PC-3 (cell line): ENCODE measurements around the gene SNRNP200. TPM values are rescaled to one million over a fixed set of nuclear protein-coding genes. Genes with fewer than 3 reads are reported as not detected.

Experiments used
- ATAC-seq: fragments of 200-7000 bp; cut with Tn5 transposase; 2 replicates; pipeline ENCODE4 v1.9.1; 2020; ENCODE audit warnings: mild to moderate bottlenecking, moderate library complexity
- BruUV-seq: library from RNA; stranded (reverse); fragments of 400-500 nt; replicated peaks from 2 replicates; lab custom pipeline; 2021; lab: Mats Ljungman, UMichigan
- CTCF ChIA-PET: fragments of 300-600 bp; sonication (Branson Sonifier 250); formaldehyde crosslinking; loops from one replicate; lab custom pipeline; 2022; ENCODE audit warnings: antibody characterized with exemption; lab: Charles Lee
- POLR2A ChIA-PET: fragments of 300-600 bp; sonication (Branson Sonifier 250); formaldehyde crosslinking; loops from one replicate; lab custom pipeline; 2022; ENCODE audit warnings: antibody characterized with exemption; ENCODE audit not compliant: unreplicated experiment; lab: Charles Lee
- DNase-seq: peaks from one replicate; pipeline ENCODE4 v3.0.0-alpha.2; 2015
- H2AFZ ChIP-seq: fragments of 300-600 bp; sonication (generic); 2 replicates; pipeline ENCODE4 v1.6.0; 2016; ENCODE audit warnings: antibody characterized with exemption, low read length
- H3F3A ChIP-seq: fragments of 300-600 bp; sonication (generic); one replicate; pipeline ENCODE4 v1.6.0; 2017; ENCODE audit warnings: antibody characterized with exemption, low read length, control low read depth, mild to moderate bottlenecking; ENCODE audit not compliant: unreplicated experiment
- H3K27ac ChIP-seq: fragments of 300-600 bp; sonication (generic); 2 replicates; pipeline ENCODE4 v1.5.1; 2016; ENCODE audit warnings: mild to moderate bottlenecking, low read length
- H3K27me3 ChIP-seq: fragments of 300-600 bp; sonication (generic); 2 replicates; pipeline ENCODE4 v1.6.1; 2016; ENCODE audit warnings: low read length, mixed read lengths
- H3K36me3 ChIP-seq: fragments of 300-600 bp; sonication (generic); 2 replicates; pipeline ENCODE4 v1.6.1; 2016; ENCODE audit warnings: low read depth, mixed run types, low read length, mixed read lengths
- H3K4me1 ChIP-seq: fragments of 300-600 bp; sonication (generic); 2 replicates; pipeline ENCODE4 v1.5.1; 2016; ENCODE audit warnings: low read length; ENCODE audit not compliant: insufficient read depth
- H3K4me2 ChIP-seq: fragments of 300-600 bp; sonication (generic); 2 replicates; pipeline ENCODE4 v1.6.0; 2016; ENCODE audit warnings: low read length
- H3K4me3 ChIP-seq: fragments of 300-600 bp; sonication (generic); 2 replicates; pipeline ENCODE4 v1.5.1; 2016; ENCODE audit warnings: mild to moderate bottlenecking, low read length, mixed read lengths
- H3K79me2 ChIP-seq: fragments of 300-600 bp; sonication (generic); 2 replicates; pipeline ENCODE4 v1.6.1; 2017; ENCODE audit warnings: low read length, mixed read lengths
- H3K9ac ChIP-seq: fragments of 300-600 bp; sonication (generic); 2 replicates; pipeline ENCODE4 v1.6.0; 2016; ENCODE audit warnings: mild to moderate bottlenecking, low read length
- H3K9me2 ChIP-seq: fragments of 300-600 bp; sonication (generic); replicated peaks from 2 replicates; pipeline ENCODE4 v1.6.1; 2016; ENCODE audit warnings: mixed run types, low read length, mixed read lengths
- H3K9me3 ChIP-seq: fragments of 300-600 bp; sonication (generic); 2 replicates; pipeline ENCODE4 v1.6.1; 2016; ENCODE audit warnings: low read length, mixed read lengths
- H4K20me1 ChIP-seq: fragments of 300-600 bp; sonication (generic); 2 replicates; pipeline ENCODE4 v1.6.1; 2016; ENCODE audit warnings: low read length, mixed read lengths
- CTCF ChIP-seq: fragments of 300-600 bp; sonication (generic); conservative IDR thresholded peaks from 2 replicates; pipeline ENCODE4 v1.5.1; 2017; ENCODE audit warnings: antibody characterized with exemption, low read depth, mild to moderate bottlenecking, low read length
- EZH2 ChIP-seq: fragments of 300-600 bp; sonication (generic); IDR thresholded peaks from one replicate; pipeline ENCODE4 v1.6.1; 2017; ENCODE audit warnings: antibody characterized with exemption, mild to moderate bottlenecking, low read length; ENCODE audit not compliant: unreplicated experiment
- EZH2phosphoT487 ChIP-seq: fragments of 300-600 bp; sonication (generic); IDR thresholded peaks from 2 replicates; pipeline ENCODE4 v1.6.1; 2018; ENCODE audit warnings: mild to moderate bottlenecking, antibody characterized with exemption, low read length, borderline replicate concordance
- intact Hi-C: fragments of 100-400 bp; cut with micrococcal nuclease; formaldehyde crosslinking; loops from 2 replicates; pipeline ENCODE4 v1.9.0; 2023
- total RNA-seq: library from RNA; depleted of rRNA; stranded (reverse); fragments of >200 nt; gene quantifications from 2 replicates; pipeline ENCODE4 v1.2.3, GENCODE V29; 2014

The SNRNP200 gene
- total RNA-seq, 1 experiment from 2014 or later, result 77.8 TPM

GRCh38 chr2:96245609-96246390, 59.5 kb downstream of the SNRNP200 start:
- POLR2A ChIA-PET, result no interaction called here
- no peak overlapping the region for H3K27ac ChIP-seq

GRCh38 chr2:96243843-96244242, 61.5 kb downstream of the SNRNP200 start:
- Histone ChIP-seq H3K36me3 (no peaks in the 10 kb centered on the region), H3K9me2 (no peaks in the 10 kb centered on the region), H3K4me2 (no peak overlapping the region), H4K20me1 (no peaks in the 10 kb centered on the region), H3K9ac (no peak overlapping the region), H3K79me2 (no peaks in the 10 kb centered on the region), H3K27ac (no peak overlapping the region), H3K27me3 (no peaks in the 10 kb centered on the region), H3K9me3 (no peaks in the 10 kb centered on the region), H2AFZ (no peak overlapping the region), H3K4me1 (peaks cover 8% of the 10 kb centered on the region; the same call in 1 of the 2 replicates), H3F3A (no peaks in the 10 kb centered on the region), H3K4me3 (no peak overlapping the region)
- BruUV-seq, result no TSS peak
- POLR2A ChIA-PET, result no interaction called here
- no peak for TF ChIP-seq EZH2
- TF ChIP-seq CTCF, result no peak
- no peak for TF ChIP-seq EZH2phosphoT487
- ATAC-seq (no peak), DNase-seq (no peak)
- intact Hi-C loops, result no loop called here
- CTCF ChIA-PET, result no interaction called here

More at GRCh38 chr2:96245609-96246390, 59.5 kb downstream of the SNRNP200 start:
- Histone ChIP-seq H3K9me3 (no peaks in the 10 kb centered on the region), H3K4me1 (peaks cover 8% of the 10 kb centered on the region; the same call in 1 of the 2 replicates), H3K27me3 (no peaks in the 10 kb centered on the region), H3K9me2 (no peaks in the 10 kb centered on the region), H3K4me2 (no peak overlapping the region), H2AFZ (no peak overlapping the region), H4K20me1 (no peaks in the 10 kb centered on the region), H3F3A (no peaks in the 10 kb centered on the region), H3K79me2 (no peaks in the 10 kb centered on the region), H3K9ac (no peak overlapping the region), H3K4me3 (no peak overlapping the region), H3K36me3 (no peaks in the 10 kb centered on the region)
- no peak for TF ChIP-seq EZH2
- no peak for TF ChIP-seq EZH2phosphoT487
- no peak for TF ChIP-seq CTCF
- BruUV-seq, result no TSS peak
- ATAC-seq (no peak), DNase-seq (no peak)
- intact Hi-C loops, result no loop called here
- CTCF ChIA-PET, result no interaction called here
